Measurements from ENCODE around the gene AKAP9.

DNA sequence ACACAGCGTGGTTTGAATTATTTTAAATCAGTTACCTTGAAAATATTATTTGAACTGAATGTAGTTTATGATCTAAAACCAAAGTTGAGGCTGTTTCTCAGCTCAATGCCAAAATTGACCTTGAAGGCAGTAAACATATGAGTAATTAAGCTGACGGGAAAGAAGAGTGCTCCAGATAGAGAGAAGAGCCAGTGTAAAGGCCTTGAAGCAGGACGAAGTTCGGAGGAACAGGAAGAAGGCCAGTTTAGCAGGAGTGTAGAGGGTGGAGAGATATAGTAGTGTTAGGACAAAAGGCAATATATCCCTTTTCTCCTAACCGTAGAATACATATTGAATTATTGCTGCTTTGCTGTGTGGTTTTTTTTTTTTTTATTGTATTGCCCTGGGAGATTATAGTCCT, 130.4 kb downstream of the AKAP9 start:
- no peak for TF ChIP-seq POLR2A (IDR thresholded peaks at IDR 0.05)
- TF ChIP-seq, protein P1, sequence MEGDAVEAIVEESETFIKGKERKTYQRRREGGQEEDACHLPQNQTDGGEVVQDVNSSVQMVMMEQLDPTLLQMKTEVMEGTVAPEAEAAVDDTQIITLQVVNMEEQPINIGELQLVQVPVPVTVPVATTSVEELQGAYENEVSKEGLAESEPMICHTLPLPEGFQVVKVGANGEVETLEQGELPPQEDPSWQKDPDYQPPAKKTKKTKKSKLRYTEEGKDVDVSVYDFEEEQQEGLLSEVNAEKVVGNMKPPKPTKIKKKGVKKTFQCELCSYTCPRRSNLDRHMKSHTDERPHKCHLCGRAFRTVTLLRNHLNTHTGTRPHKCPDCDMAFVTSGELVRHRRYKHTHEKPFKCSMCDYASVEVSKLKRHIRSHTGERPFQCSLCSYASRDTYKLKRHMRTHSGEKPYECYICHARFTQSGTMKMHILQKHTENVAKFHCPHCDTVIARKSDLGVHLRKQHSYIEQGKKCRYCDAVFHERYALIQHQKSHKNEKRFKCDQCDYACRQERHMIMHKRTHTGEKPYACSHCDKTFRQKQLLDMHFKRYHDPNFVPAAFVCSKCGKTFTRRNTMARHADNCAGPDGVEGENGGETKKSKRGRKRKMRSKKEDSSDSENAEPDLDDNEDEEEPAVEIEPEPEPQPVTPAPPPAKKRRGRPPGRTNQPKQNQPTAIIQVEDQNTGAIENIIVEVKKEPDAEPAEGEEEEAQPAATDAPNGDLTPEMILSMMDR (IDR thresholded peaks at IDR 0.05), result no peak
